HG02973 (cell line): ENCODE results near the gene ZNF791.
"Not testable (repeated sequence)": the region's sequence is repeated elsewhere in the genome, so short reads cannot be mapped to it uniquely, and the experiment has no call there.

Experiments used
- ATAC-seq: cut with Tn5 transposase; IDR thresholded peaks from one replicate; pipeline ENCODE4 v1.9.1; 2021; ENCODE audit warnings: moderate library complexity; ENCODE audit not compliant: unreplicated experiment

ZNF791 gene

DNA sequence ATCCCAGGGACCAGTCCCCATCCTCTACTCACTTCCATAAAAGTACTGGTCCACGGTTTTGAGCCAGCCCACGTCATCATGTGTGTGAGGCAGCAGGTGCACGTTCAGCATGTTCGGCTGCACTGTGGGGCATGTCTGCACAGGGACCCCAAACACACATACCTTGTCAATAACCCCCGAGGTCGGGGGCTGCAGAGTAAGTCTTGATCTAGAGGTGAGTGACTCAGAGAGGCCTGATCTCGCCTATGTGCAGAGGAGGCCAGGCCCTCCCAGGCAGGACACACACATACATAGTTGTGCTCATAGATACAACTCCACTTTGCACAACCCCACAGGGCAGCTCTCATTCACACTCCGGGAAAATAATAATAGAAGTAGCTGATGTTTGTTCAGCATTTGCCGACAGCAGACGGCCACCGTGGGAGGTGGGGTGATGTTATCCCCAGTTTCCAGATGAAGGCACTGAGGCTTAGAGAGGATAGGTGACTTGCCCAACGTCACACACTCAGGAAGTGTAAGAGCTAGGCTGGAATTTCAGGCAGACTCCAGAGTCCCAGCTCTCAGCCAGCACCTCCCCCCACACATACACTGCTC is 55.0 kb downstream of the ZNF791 start:
- ATAC-seq, result no peak

DNA sequence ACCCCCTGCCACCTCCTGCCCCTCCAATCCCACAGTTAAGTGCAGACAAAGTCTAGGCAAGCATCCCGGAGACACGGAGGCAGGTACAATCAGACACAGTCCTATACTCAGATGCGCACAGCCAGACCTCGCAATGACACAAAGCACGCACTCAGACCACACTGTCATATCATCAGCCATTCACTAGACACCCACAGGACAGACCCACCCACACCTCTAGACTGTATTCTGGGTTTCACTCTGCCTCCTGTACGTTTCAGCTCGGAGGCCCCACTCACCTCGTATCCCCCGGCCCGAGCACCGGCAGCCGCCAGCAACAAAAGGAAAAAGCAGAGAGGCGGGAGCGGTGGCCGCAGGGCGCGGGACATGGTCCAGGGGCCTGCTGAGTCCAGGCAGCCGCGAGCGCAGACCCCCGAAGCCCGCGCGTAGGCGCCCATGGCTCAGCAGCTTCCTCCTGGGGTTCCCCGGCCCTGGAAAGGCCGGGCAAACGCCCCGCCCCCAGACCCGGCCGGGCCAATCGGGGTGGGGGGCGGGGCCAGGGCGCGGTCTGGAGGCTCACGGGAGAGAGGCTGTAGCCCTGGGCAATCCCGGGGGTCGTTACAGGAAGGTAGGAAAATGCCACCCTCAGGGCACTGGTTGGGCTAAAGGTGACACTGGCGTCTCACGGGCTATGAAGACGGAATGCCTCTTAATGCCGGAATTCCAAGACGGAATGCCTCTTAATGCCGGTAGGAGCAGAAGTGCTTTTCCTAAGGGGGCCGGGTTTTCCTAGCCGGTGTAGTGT is 55.7 kb downstream of the ZNF791 start, which contains the start of the genes MAN2B1 and WDR83:
TSS of gene MAN2B1 (minus strand) at position 478 of the 784 bp plus-strand sequence. CDS start at position 437, 41 bp downstream.
TSS of gene WDR83 (plus strand) at position 543 of the 784 bp plus-strand sequence. CDS start 2,984 bp downstream, outside the sequence.
- no peak for ATAC-seq

DNA sequence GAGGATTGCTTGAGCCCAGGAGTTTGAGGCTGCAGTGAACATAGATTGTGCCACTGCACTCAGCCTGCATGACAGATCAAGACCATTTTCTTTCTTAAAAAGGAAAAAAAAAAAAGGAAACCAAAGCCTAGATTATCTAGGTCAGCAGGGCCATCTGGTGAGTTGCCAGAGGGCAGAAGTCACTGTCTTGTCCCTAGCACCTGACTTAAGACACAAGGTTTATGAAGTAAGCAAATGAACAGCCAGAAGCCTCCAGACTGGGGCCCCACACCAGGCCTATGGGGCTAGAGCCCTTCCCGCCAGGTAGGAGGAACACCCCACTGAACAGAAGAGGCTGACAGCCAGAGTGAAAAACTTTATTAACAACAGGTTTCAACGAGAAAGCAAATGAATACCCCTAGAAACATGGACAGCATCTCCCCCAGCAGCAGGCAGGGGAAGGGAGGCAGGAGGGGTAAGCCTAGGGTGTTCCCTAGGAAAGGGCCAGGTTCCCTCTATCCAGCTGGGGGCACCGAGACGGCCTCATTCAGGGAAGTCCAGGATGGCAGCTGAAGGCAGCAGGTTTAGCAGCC is 57.1 kb downstream of the ZNF791 start:
- ATAC-seq, result no peak

DNA sequence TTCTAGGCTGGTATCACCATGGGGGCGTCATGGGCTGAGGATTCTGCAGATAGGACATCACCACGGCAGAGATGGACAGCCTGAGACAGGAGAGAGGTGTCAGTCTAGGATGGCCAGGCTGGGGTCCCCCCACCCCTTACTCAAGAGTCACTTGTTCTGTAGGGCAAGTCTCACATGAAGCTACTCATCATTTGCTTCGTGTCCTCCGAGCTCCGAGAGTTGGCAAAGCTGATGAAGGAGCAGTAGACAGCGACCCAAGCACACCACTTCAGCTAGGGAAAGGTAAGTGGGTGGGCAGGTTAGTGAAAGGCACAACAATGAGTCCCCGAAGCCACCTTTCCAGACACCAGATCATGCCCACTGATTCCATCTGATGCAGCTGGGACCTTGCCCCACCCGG is 57.6 kb downstream of the ZNF791 start:
- ATAC-seq, result no peak

DNA sequence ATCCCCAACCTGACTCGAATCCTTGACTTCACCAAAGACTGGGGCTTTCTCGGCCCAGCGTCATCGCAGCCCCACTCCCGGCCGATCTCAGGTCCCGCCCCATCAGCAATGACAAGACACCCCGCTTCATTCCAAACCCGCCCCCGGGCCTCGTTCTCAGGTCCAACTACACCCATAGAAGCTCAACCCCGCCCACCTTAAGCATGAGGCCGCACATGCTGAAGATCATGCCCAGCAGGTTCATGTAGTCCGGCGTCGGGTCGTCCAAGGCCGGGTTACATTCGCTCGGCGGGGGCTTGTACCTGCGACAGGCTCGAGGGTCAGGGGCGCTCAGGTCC is 58.2 kb downstream of the ZNF791 start:
- ATAC-seq, result no peak

DNA sequence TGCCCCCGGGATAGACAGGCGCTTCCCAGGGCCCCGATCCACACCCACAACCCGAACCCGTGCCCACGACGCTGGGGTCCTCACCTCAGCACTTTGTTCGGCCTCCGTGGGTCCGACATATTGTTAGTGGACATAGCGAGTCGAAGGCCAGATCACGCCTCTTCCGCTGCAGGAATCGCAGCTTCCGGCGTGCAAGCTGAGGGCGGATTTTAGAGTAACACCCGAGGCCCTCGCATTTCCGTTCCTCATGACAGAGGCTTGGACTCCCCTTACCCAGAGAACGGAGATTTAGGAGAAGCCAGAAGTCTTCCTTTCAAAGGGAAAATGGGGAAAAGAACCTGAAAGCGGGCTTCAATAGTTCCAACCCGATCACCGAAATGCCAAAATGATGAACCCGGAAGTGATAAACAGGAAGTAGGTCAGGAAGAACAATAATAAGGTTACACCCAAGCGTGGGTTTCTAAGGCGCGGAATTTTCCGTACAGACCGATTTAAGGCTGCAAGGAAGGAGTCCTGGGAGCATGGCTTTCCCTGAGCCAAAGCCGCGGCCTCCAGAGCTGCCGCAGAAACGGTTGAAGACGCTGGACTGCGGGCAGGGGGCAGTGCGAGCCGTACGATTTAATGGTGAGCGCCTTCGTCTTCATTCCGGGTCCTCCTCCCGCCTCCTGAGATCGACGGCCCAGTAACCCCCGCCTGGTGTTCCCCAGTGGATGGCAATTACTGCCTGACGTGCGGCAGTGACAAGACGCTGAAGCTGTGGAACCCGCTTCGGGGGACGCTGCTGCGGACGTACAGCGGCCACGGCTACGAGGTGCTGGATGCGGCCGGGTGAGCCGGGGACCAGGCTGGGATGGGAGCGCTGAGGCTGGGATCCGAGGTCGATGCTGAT is 58.8 kb downstream of the ZNF791 start:
- no peak for ATAC-seq

DNA sequence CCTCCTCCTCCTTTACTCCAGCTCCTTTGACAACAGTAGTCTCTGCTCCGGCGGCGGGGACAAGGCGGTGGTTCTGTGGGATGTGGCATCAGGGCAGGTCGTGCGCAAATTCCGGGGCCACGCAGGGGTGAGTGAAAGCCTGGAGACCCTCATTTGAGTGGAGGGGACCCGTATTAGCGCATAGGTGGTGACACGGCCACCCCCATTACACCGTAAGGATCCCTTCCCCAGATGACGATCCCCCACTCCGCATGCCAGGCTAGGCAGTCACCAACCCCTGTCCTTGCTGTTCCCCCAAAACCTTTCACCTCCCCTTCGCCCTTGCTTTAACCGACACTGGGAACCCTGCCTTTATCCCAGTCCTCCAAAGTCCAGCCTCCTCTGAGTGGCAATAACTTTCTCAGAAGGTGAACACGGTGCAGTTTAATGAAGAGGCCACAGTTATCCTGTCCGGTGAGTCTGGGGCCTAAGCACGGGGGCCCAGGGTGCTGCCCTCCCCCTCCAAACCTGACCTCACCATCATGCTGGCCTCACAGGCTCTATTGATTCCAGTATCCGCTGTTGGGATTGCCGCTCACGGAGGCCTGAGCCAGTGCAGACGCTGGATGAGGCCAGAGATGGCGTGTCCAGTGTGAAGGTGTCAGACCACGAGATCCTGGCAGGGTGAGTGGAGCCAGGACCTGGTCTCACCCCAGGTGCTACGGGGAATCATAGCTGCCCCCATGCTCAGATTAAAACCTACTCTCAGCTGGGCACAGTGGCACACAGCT is 59.6 kb downstream of the ZNF791 start:
- ATAC-seq, result no peak

DNA sequence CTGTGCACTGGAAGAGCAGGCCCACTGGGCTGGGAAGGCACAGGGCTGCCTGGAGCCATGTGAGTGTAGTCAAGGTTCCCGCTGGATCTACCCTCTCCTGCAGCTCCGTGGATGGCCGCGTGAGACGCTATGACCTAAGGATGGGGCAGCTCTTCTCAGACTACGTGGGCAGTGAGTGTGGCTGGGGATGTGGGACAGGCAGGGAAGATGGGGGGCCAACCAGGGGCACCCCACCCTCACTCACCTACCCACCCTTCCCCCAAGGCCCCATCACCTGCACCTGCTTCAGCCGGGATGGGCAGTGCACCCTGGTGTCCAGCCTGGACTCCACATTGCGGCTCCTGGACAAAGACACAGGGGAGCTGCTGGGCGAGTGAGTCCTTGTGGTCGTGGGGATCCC is 62.0 kb downstream of the ZNF791 start:
- ATAC-seq, result no peak

DNA sequence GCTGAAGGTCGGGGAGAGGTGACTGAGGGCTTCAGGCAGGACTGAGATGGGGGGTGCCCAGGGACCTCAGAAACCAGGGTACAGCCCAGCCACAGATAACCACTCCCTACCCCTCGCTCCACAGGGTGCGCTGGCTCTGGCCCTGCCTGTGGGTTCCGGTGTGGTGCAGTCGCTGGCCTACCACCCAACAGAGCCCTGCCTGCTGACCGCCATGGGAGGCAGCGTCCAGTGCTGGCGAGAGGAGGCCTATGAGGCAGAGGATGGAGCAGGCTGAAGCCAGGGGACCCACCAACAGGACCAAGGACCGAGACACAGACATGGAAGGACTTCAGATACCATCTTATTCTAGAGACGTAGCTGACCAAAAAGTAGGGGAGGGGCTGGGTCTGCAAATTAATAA is 64.7 kb downstream of the ZNF791 start:
- no peak for ATAC-seq

DNA sequence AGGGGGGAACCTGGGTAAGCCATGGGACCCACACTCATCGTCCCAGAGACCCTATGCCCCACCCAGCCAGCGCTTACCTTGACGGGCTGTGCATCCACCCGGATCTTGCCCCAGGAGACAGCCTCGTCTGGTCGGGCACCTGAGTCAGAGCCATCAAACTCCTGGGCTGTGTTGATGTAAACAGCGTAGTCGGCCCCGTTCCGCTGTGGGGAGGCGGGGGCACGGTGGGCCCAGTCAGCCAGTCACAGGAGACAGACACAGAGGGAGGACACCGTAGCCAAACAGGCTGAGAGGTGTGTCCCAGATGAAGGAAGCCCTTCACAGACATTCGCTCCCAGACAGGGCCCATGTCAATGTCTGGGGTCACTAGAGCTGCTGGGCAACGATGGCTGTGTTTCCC is 65.2 kb downstream of the ZNF791 start:
- ATAC-seq, result no peak

DNA sequence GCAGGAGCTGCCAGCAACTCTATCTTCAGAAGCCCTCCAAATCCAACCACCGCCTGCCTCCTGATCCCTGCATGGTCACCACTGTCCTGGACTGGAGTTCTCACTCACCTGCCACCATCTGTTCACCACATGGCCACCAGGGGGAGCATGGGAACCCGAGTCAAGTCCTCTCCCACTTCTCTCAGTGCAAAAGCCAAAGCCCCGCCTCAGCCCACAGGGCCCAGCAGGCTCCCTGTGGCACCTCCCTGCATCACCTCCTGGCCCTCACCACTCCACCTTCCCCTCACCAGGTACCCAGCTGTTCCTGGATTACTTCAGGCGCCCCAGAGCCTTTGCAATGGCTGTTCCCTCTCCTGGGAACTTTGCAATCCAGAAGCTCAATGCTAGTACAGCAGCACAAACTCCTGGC is 65.7 kb downstream of the ZNF791 start:
- ATAC-seq, result no peak

DNA sequence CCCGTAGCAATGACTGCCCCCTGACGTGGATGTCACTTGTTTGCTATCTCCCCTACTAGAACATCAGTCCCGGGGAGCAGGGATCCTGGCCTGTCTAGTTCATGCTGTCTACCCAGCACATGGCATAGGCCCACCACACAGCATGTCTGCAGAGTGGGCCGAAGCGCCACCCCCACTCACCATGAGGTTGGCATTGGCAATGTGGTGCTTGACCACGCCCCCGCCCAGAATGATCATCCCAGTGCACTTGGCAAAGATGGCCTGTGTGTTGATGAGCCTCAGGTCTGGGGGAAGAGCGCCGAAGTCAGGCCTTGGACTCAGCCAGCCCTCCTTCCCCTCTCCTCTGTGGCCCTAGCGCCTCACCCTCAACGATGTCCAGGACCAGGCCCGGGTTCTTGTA is 66.2 kb downstream of the ZNF791 start:
- no peak for ATAC-seq

DNA sequence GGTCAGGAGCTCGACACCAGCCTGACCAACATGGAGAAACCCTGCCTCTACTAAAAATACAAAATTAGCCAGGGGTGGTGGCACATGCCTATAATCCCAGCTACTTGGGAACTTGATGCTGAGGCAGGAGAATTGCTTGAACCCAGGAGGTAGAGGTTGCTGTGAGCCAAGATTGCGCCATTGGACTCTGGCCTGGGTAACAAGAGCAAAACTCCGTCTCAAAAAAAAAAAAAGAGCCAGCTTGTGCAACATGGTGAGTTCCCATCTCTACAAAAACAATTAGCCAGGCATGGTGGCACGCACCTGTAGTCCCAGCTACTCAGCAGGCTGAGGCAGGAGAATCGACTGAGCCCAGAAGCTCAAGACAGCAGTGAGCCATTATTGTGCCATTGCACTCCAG is 67.3 kb downstream of the ZNF791 start:
- not testable (repeated sequence) for ATAC-seq

DNA sequence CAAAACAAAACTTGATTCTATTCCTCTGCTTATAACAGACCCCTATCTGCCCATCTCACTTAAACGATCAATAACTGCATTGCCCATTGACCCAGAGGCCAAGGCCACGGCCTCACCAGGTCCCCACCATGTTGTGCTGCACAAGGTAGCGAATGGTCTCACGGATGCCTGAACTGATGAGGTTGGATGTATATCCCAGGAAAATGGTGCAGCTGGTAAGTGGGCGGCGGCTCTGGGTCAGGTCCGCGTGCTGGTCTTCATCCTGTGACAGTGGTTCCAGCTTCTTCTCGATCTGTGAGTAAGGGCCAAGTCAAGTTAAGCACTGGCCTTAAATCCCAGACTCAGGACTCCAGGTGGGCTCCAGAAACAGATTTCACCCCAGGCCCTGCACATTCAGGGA is 69.3 kb downstream of the ZNF791 start:
- ATAC-seq, result no peak

DNA sequence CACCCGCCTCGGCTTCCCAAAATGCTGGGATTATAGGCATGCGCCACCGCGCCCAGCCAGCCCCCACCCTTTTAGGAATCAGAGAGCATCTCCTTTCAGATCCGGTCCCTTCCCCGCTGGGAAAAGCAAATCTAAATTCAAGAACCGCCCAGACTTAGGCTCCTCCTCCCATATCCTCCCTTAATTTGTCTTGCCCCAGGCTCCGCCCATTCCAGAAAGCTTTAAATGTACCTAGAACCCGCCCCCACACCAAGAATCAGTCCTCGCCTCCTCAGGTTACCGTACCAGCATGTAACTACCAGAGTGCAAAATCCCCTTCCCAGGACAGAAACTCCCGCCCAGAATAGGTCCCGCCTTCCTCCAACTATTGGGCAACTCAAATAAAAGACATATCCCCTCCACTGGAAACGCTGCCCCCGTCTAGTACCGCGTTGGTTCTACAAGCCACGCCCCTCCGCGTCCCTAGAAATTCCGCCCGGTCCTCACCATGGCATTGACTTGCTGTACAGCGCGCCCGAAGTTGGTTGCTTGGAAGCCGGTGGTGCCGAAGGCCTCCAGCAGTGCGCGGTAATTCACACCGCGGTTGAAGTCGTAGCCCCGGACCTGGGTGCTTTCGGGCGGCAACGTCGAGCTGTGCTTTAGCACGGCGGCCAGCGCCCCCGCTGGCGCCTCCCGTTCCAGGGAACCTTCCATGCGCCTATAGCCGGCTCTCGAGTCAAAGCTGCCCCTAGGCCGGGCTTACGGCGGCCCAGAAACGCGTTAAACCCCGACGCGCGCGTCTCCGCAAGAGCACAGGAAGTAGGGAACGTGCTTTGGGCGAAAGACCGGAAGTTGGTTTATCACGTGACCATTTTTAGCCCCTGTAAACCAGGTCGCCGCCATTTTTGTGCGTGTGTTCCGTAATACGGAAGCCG is 70.6 kb downstream of the ZNF791 start, which contains the start of gene DHPS:
TSS of gene DHPS (minus strand) at position 807 of the 914 bp plus-strand sequence. CDS start at position 693, 114 bp downstream.
- peak; percentile 59 for ATAC-seq
